ENCODE results near the gene CCDC12. TPM values are rescaled to one million over a fixed set of nuclear protein-coding genes. Genes with fewer than 3 reads are reported as not detected.
A peak's percentile ranks its signal among the peaks of the same experiment; 100 is the strongest.

Gene CCDC12
- total RNA-seq, 1 donor from 2014 or later, result 36.3 TPM

DNA sequence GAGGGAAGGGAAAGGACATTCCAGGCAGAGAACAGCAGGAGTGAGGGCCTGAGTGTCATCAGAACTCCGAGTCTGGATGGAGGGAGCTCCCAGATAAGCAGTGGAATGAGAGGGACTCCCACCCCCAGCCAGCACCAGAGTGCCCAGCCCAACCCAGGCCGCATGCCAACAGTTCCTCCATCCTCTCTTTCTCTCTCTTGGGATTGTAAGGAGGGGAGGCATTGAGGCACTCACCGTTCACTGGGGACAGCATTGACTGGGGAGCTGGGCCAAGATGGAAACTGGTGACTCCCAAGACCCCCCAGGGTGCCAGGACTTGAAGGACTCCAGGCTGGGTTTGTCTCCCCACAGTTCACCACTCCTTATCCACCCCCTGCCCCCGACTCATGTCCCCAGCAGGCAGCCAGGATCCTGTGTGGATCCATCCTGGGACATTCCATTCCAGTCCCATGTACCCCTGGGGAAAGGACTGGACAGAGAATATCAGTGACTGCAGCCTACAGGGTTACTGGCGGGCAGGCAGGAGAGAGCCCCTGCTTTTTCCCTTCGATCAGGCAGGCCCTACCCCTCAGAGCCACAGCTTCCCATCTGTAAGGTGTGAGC is 83.3 kb downstream of the CCDC12 start:
- no peak overlapping the region for H3K27ac Mint-ChIP-seq (ENCODE audit: unreplicated experiment)
- peaks cover 16% of the 10 kb centered on the region for H3K27me3 Mint-ChIP-seq (ENCODE audit: unreplicated experiment)
- TF ChIP-seq, protein P1, sequence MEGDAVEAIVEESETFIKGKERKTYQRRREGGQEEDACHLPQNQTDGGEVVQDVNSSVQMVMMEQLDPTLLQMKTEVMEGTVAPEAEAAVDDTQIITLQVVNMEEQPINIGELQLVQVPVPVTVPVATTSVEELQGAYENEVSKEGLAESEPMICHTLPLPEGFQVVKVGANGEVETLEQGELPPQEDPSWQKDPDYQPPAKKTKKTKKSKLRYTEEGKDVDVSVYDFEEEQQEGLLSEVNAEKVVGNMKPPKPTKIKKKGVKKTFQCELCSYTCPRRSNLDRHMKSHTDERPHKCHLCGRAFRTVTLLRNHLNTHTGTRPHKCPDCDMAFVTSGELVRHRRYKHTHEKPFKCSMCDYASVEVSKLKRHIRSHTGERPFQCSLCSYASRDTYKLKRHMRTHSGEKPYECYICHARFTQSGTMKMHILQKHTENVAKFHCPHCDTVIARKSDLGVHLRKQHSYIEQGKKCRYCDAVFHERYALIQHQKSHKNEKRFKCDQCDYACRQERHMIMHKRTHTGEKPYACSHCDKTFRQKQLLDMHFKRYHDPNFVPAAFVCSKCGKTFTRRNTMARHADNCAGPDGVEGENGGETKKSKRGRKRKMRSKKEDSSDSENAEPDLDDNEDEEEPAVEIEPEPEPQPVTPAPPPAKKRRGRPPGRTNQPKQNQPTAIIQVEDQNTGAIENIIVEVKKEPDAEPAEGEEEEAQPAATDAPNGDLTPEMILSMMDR (IDR thresholded peaks at IDR 0.05; ENCODE audit: unreplicated experiment), result no peak
- peaks cover 9% of the 10 kb centered on the region for H3K4me1 Mint-ChIP-seq (ENCODE audit: unreplicated experiment)
- no peak overlapping the region for H3K4me3 Mint-ChIP-seq (ENCODE audit: unreplicated experiment)
- DNase-seq (ENCODE audit: low spot score), result no peak
- H3K9me3 Mint-ChIP-seq (ENCODE audit: unreplicated experiment), result no peaks in the 10 kb centered on the region
- H3K36me3 Mint-ChIP-seq (ENCODE audit: low read depth, unreplicated experiment), result no peaks in the 10 kb centered on the region

DNA sequence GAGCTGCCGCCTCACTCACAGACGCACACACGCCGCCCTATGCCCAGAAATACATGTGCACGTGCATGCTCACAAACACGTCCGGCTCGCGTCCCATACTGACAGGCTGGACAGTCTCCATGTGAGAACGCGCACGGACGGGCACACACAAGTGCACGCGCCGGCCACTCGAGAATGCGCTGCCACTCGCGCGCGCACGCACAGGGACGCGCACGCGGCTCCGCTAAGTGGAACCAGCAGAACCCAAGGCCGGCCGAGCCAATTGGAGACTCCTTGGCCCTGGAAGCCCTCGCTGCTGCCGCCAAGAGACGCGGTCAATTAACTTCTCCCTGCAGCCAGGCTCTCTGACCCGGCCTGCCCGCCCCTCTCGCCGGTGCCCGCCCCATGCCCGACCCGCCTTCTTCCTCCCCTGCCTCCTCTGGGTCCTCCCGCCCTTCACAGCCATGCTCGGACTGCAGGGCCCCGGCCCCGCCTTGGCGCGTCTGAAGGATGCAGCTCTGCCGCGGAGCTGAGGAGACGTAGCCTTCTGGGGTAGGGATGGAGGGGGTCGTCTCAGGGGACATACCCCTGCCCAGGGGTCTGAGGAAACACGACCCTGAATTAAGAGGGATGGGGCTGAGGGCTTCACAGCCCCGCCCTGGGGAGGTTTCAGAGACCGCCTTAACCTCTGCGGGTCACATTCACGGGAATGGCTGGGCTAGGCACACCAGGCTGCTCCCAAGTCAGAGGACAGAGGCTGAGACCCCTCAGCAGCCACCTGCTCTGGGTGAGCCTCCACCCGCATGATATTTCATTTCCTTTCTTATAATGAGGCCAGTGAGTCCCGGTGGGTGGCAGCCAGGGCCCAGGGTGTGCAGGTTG is 84.0 kb downstream of the CCDC12 start:
- H3K27ac Mint-ChIP-seq (ENCODE audit: unreplicated experiment), result no peak overlapping the region
- H3K9me3 Mint-ChIP-seq (ENCODE audit: unreplicated experiment), result no peaks in the 10 kb centered on the region
- peak; percentile 75 for DNase-seq (ENCODE audit: low spot score)
- peaks cover 16% of the 10 kb centered on the region for H3K27me3 Mint-ChIP-seq (ENCODE audit: unreplicated experiment)
- TF ChIP-seq, protein P1 (IDR thresholded peaks at IDR 0.05; ENCODE audit: unreplicated experiment), result no peak
- peaks cover 9% of the 10 kb centered on the region for H3K4me1 Mint-ChIP-seq (ENCODE audit: unreplicated experiment)
- no peaks in the 10 kb centered on the region for H3K36me3 Mint-ChIP-seq (ENCODE audit: low read depth, unreplicated experiment)
- peak overlapping the region; percentile 62 for H3K4me3 Mint-ChIP-seq (ENCODE audit: unreplicated experiment)

DNA sequence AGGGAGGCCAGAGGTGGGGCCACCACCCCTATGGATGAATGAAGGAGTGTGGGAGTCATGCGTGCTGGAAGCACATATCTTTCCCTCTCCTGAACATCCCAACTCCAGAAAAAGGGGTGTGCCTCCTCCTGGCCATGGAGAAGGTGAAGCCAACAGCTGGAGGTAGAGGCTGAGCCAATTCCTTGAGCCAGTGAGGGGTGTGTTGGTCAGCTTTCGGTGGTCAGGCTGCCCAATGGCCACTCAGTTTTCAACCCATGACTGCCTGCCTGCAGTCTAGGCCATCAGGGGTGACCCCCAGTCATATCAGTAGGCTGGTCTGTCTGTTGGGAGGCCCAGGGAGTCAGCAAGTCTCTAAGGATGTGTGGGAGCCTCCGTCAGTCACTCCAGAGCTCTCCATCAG is 85.4 kb downstream of the CCDC12 start:
- no peak for DNase-seq (ENCODE audit: low spot score)
- H3K9me3 Mint-ChIP-seq (ENCODE audit: unreplicated experiment), result no peaks in the 10 kb centered on the region
- TF ChIP-seq, protein P1 (IDR thresholded peaks at IDR 0.05; ENCODE audit: unreplicated experiment), result no peak
- peaks cover 20% of the 10 kb centered on the region for H3K27me3 Mint-ChIP-seq (ENCODE audit: unreplicated experiment)
- H3K36me3 Mint-ChIP-seq (ENCODE audit: low read depth, unreplicated experiment), result no peaks in the 10 kb centered on the region
- no peak overlapping the region for H3K27ac Mint-ChIP-seq (ENCODE audit: unreplicated experiment)
- H3K4me1 Mint-ChIP-seq (ENCODE audit: unreplicated experiment), result peaks cover 9% of the 10 kb centered on the region
- H3K4me3 Mint-ChIP-seq (ENCODE audit: unreplicated experiment), result peak overlapping the region; percentile 1

DNA sequence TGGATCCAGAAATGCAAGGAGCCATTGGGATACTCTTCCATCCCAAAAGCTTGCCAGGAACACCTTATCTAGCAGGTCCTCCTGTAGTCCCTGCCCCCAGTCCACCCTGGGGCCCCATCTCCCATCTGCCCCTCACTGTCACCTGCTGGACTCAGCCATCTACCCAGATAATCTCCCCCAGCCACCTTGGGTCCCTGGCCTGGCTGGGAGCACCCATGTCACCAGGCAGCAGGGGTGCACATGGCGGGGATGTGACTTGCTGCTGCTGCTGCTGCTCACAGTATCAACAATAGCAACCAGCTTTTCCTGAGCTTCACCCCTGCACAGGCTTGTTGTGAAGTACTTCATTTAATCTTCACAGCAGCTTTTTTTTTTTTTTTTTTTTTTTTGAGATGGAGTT is 86.4 kb downstream of the CCDC12 start:
- no peak for DNase-seq (ENCODE audit: low spot score)
- Mint-ChIP-seq H3K36me3 (ENCODE audit: low read depth, unreplicated experiment) (no peaks in the 10 kb centered on the region), H3K27ac (ENCODE audit: unreplicated experiment) (no peak overlapping the region), H3K4me3 (ENCODE audit: unreplicated experiment) (no peak overlapping the region), H3K4me1 (ENCODE audit: unreplicated experiment) (peaks cover 9% of the 10 kb centered on the region), H3K27me3 (ENCODE audit: unreplicated experiment) (peaks cover 22% of the 10 kb centered on the region), H3K9me3 (ENCODE audit: unreplicated experiment) (no peaks in the 10 kb centered on the region)
- TF ChIP-seq, protein P1 (IDR thresholded peaks at IDR 0.05; ENCODE audit: unreplicated experiment), result no peak
